Measurements from ENCODE around the gene SH3GL1.

GRCh38 chr19:4361152-4362046 is 38.9 kb downstream of the SH3GL1 start:
- TF ChIP-seq POLR2A (IDR thresholded peaks at IDR 0.05) = no peak
- TF ChIP-seq CTCF (IDR thresholded peaks at IDR 0.05) = no peak
